CD14-positive monocyte (primary cell): ENCODE measurements around the gene ENTPD7. TPM values are rescaled to one million over a fixed set of nuclear protein-coding genes. Genes with fewer than 3 reads are reported as not detected.

Experiments
- DNase-seq, 3 donors: peaks; one replicate each; pipeline ENCODE4 v3.0.0-alpha.2; 2011 to 2022
- H2AFZ ChIP-seq: 2 replicates; pipeline ENCODE4 v1.6.0; 2012; ENCODE audit warnings: mild to moderate bottlenecking, low read depth, low read length, inconsistent platforms; ENCODE audit not compliant: insufficient read depth, poor library complexity, severe bottlenecking
- H3K27ac ChIP-seq, 2 donors: 1 replicate in 1 of 2; 2 replicates in 1 of 2; pipeline ENCODE4 v1.5.1; 2012 to 2013; ENCODE audit warnings: low read length in 2 of 2, control low read depth in 1 of 2, inconsistent platforms in 1 of 2, low read depth in 1 of 2, mild to moderate bottlenecking in 1 of 2
- H3K27me3 ChIP-seq, 2 donors: one replicate each; pipeline versions ENCODE4 v1.6.0 to v1.6.1; 2011 to 2013; ENCODE audit warnings: low read length in 2 of 2; ENCODE audit not compliant: control insufficient read depth in 2 of 2, insufficient read depth in 2 of 2
- H3K36me3 ChIP-seq, 2 donors: replicated peaks in 1 of 2; 1 replicate in 1 of 2; 2 replicates in 1 of 2; pipeline versions ENCODE4 v1.5.1 to v1.6.1; 2012 to 2013; ENCODE audit warnings: low read length in 2 of 2, control low read depth in 1 of 2, inconsistent platforms in 1 of 2, mild to moderate bottlenecking in 1 of 2; ENCODE audit not compliant: insufficient read depth in 2 of 2, control insufficient read depth in 1 of 2
- H3K4me1 ChIP-seq, 2 donors: 1 replicate in 1 of 2; 2 replicates in 1 of 2; pipeline versions ENCODE4 v1.5.1 to v1.6.1; 2012 to 2013; ENCODE audit warnings: low read length in 2 of 2, control low read depth in 1 of 2, inconsistent platforms in 1 of 2, mild to moderate bottlenecking in 1 of 2, moderate library complexity in 1 of 2; ENCODE audit not compliant: insufficient read depth in 2 of 2, control insufficient read depth in 1 of 2
- H3K4me2 ChIP-seq: replicated peaks from 2 replicates; pipeline ENCODE3; 2012; ENCODE audit warnings: low read length, moderate library complexity, mild to moderate bottlenecking; ENCODE audit not compliant: poor library complexity, severe bottlenecking; ENCODE audit errors: extremely low read depth
- H3K4me3 ChIP-seq, 3 experiments: fragments of 200-600 bp in 1 of 3; sonication (generic) in 1 of 3; replicated peaks in 1 of 3; 1 replicate in 2 of 3; 2 replicates in 1 of 3; pipeline ENCODE4 v1.5.1; 2011 to 2013; ENCODE audit warnings: low read length in 3 of 3, mild to moderate bottlenecking in 3 of 3, control low read depth in 2 of 3, low read depth in 2 of 3, inconsistent platforms in 1 of 3, moderate library complexity in 1 of 3
- H3K79me2 ChIP-seq: 2 replicates; pipeline ENCODE4 v1.6.0; 2012; ENCODE audit warnings: mild to moderate bottlenecking, control low read depth, inconsistent platforms, low read length, moderate library complexity; ENCODE audit not compliant: insufficient read depth
- H3K9ac ChIP-seq: 2 replicates; pipeline ENCODE4 v1.6.0; 2017; ENCODE audit warnings: low read length, mild to moderate bottlenecking; ENCODE audit not compliant: insufficient read depth, poor library complexity, severe bottlenecking
- H3K9me3 ChIP-seq, 2 donors: replicated peaks in 1 of 2; 1 replicate in 1 of 2; 2 replicates in 1 of 2; pipeline versions ENCODE4 v1.5.1 to v1.6.1; 2012 to 2013; ENCODE audit warnings: low read length in 2 of 2, control low read depth in 1 of 2; ENCODE audit not compliant: control insufficient read depth in 1 of 2, insufficient read depth in 1 of 2
- H4K20me1 ChIP-seq: 2 replicates; pipeline ENCODE4 v1.6.0; 2012; ENCODE audit warnings: mild to moderate bottlenecking, low read length, control low read depth, moderate library complexity; ENCODE audit not compliant: insufficient read depth
- H3K27ac Mint-ChIP-seq, 7 donors: one replicate each; pipeline ENCODE4 v1.8.0; 2020; ENCODE audit warnings: mild to moderate bottlenecking in 7 of 7, mixed read lengths in 7 of 7, moderate library complexity in 6 of 7, inconsistent platforms in 2 of 7
- H3K27me3 Mint-ChIP-seq, 3 donors: one replicate each; pipeline ENCODE4 v1.8.0; 2021 to 2022; ENCODE audit warnings: low read depth in 3 of 3, mild to moderate bottlenecking in 3 of 3, mixed read lengths in 3 of 3, moderate library complexity in 3 of 3, inconsistent platforms in 1 of 3
- H3K36me3 Mint-ChIP-seq, 2 donors: one replicate each; pipeline ENCODE4 v1.8.0; 2020; ENCODE audit warnings: mixed read lengths in 2 of 2, inconsistent platforms in 1 of 2, mild to moderate bottlenecking in 1 of 2
- H3K4me1 Mint-ChIP-seq: one replicate; pipeline ENCODE4 v1.8.0; 2020; ENCODE audit warnings: mild to moderate bottlenecking, mixed read lengths
- H3K4me3 Mint-ChIP-seq, 2 donors: one replicate each; pipeline ENCODE4 v1.8.0; 2020; ENCODE audit warnings: mild to moderate bottlenecking in 2 of 2, mixed read lengths in 2 of 2, moderate library complexity in 1 of 2
- H3K9me3 Mint-ChIP-seq, 7 donors: one replicate each; pipeline ENCODE4 v1.8.0; 2020 to 2022; ENCODE audit warnings: mixed read lengths in 7 of 7, mild to moderate bottlenecking in 6 of 7, moderate library complexity in 6 of 7, inconsistent platforms in 2 of 7
- CTCF ChIP-seq: fragments of 200-600 bp; IDR thresholded peaks from one replicate; pipeline ENCODE4 v1.8.0; 2022; ENCODE audit warnings: antibody characterized with exemption, mild to moderate bottlenecking
- WGBS: methylation state at CpG from one replicate; pipeline ENCODE4 v1.1.5; 2013; ENCODE audit warnings: missing lambda C conversion rate; ENCODE audit not compliant: insufficient coverage; 5-methylcytosine and 5-hydroxymethylcytosine counted together
- intact Hi-C, 2 donors: fragments of 100-400 bp; cut with micrococcal nuclease; formaldehyde crosslinking; loops; one replicate each; pipeline versions ENCODE4 v1.15.0 to v1.15.1; 2023
- polyA plus RNA-seq, 3 donors: library from polyadenylated mRNA; depleted of rRNA in 1 of 3; unstranded in 2 of 3; stranded (reverse) in 1 of 3; fragments of 300-500 nt in 2 of 3; fragments of >200 nt in 1 of 3; fragmentation: Illumina TruSeq in 2 of 3; gene quantifications; 1 replicate in 2 of 3; 2 replicates in 1 of 3; pipeline ENCODE4 v1.2.3, GENCODE V29; 2012 to 2021

ENTPD7 gene
- polyA plus RNA-seq, 3 donors = 1.2 to 2.9 (median 2.2) TPM

DNA sequence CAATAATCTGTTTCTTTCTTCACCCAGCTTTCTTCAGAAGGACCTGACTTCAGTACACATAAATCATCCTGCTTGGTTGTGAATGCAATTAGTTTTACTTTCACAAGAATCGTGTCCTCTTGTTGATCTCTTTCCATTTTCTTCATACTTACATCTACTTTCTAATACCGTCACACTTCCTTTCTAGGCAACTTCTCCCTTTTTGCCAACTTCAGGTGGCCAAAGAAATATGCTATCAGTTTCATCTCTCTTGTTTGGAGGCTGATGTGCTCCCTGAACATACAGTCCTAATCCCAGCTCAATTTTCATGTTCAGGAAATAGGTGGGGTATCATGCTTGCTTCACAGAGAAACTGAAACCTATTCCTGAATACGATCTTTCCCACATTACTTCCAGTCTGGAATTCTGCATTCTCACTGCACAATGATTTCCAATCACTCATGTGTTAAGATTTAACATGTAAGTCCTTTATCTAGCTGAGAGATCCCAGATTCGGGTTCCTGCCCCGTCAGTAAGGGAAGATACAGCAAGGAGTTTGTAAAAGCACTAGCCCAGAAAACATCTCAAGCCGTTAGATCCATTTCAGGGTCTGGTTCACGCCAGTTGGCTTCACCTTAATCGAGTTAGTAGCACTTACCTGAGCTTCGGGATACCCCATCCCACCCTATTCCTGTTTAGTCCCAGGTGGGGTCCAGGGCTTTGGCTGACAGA, 40.1 kb upstream of the ENTPD7 start:
- Histone ChIP-seq H3K27me3 (no peaks in the 10 kb centered on the region), H3K4me3 (peak overlapping the region; percentile 88 to 98 (median 96)), H3K36me3 (peaks cover under 1 to 30% of the 10 kb centered on the region in 2 donors), H3K9ac (peak overlapping the region; percentile 95), H3K79me2 (peaks cover 54% of the 10 kb centered on the region), H3K27ac (peak overlapping the region; percentile 82 to 95), H4K20me1 (peaks cover 46% of the 10 kb centered on the region), H3K9me3 (no peaks in the 10 kb centered on the region), H3K4me1 (peaks cover 38 to 57% of the 10 kb centered on the region in 2 donors), H2AFZ (peak overlapping the region; percentile 50), H3K4me2 (peak overlapping the region; percentile 94)
- peak overlapping the region; percentile 82 to 83 for H3K4me3 Mint-ChIP-seq
- peak; percentile 54 to 61 (median 60) for DNase-seq
- WGBS = 3% methylated on average over 8 of the region's 9 CpGs
- peak overlapping the region; percentile 93 to 98 (median 95) for H3K27ac Mint-ChIP-seq
- H3K36me3 Mint-ChIP-seq = peaks cover 11 to 21% of the 10 kb centered on the region in 2 donors
- peaks cover 0 to 3% (median 2%) of the 10 kb centered on the region in 7 donors for H3K9me3 Mint-ChIP-seq
- peaks cover 51% of the 10 kb centered on the region for H3K4me1 Mint-ChIP-seq
- no peaks in the 10 kb centered on the region for H3K27me3 Mint-ChIP-seq
- TF ChIP-seq CTCF = no peak
- intact Hi-C loops = loop anchor here in 1 of 2 donors (10.0 kb wide), 1 partner anchor 224 kb away; no protein-coding TSS in a partner anchor

GRCh38 chr10:99619851-99620710, 39.2 kb upstream of the ENTPD7 start, which contains the start of gene SLC25A28:
Gene SLC25A28 (minus strand): TSS chr10:99620439. CDS start chr10:99620335, 104 bp downstream.
- intact Hi-C loops = loop anchor here (2.0 to 10.0 kb wide), 5 partner anchors 37 to 225 kb away; partner anchors contain the start of genes ENTPD7 (in 2 of the 2) and GOT1 (in 2 of the 2)
- H3K27ac Mint-ChIP-seq = peak within 1 kb of the TSS; percentile 95 to 99 (median 98)
- H3K4me1 ChIP-seq = peaks cover 38 to 58% of the 10 kb centered on the region in 2 donors

More at GRCh38 chr10:99619851-99620710, 39.2 kb upstream of the ENTPD7 start, which contains the start of gene SLC25A28:
- DNase-seq = peak; percentile 99 to 100 (median 99)
- Histone ChIP-seq H3K79me2 (peaks cover 47% of the 10 kb centered on the region), H3K4me3 (peak within 1 kb of the TSS; percentile 88 to 98 (median 96)), H3K9me3 (no peaks in the 10 kb centered on the region), H3K9ac (peak within 1 kb of the TSS; percentile 95), H3K4me2 (peak within 1 kb of the TSS; percentile 94), H2AFZ (peak within 1 kb of the TSS; percentile 79), H3K27ac (peak within 1 kb of the TSS; percentile 95 to 99), H3K36me3 (peaks cover 0 to 22% of the 10 kb centered on the region in 2 donors), H3K27me3 (no peaks in the 10 kb centered on the region), H4K20me1 (peaks cover 38% of the 10 kb centered on the region)
- H3K27me3 Mint-ChIP-seq = no peaks in the 10 kb centered on the region
- H3K9me3 Mint-ChIP-seq = peaks cover 0 to 3% (median 2%) of the 10 kb centered on the region in 7 donors
- peak within 1 kb of the TSS; percentile 82 to 90 for H3K4me3 Mint-ChIP-seq
- TF ChIP-seq CTCF = no peak
- peaks cover 7 to 13% of the 10 kb centered on the region in 2 donors for H3K36me3 Mint-ChIP-seq
- under 1% methylated on average over 43 of the region's 75 CpGs for WGBS
- H3K4me1 Mint-ChIP-seq = peaks cover 52% of the 10 kb centered on the region
